Measurements from ENCODE around the gene MUC20.
"Not testable (repeated sequence)": the region's sequence is repeated elsewhere in the genome, so short reads cannot be mapped to it uniquely, and the experiment has no call there.

MUC20 gene

GRCh38 chr3:195717852-195718476 lies 2.8 kb upstream of the MUC20 start:
- TF ChIP-seq CTCF (conservative IDR thresholded peaks at IDR 0.05; ENCODE audit: low read depth, low read length): no peak
- Histone ChIP-seq H3K4me3 (IDR thresholded peaks at IDR 0.05; ENCODE audit: insufficient read depth, low read depth, low read length) (no peak overlapping the region), H4K20me1 (ENCODE audit: insufficient read depth) (no peaks in the 10 kb centered on the region), H2AFZ (ENCODE audit: low read depth) (no peak overlapping the region), H3K27ac (no peak overlapping the region), H3K27me3 (ENCODE audit: insufficient read depth, low read depth) (no peaks in the 10 kb centered on the region), H3K9ac (no peak overlapping the region), H3K4me2 (no peak overlapping the region), H3K79me2 (ENCODE audit: insufficient read depth, low read depth) (no peaks in the 10 kb centered on the region), H3K4me1 (ENCODE audit: low read depth, poor library complexity, severe bottlenecking) (no peaks in the 10 kb centered on the region), H3K36me3 (ENCODE audit: insufficient read depth) (no peaks in the 10 kb centered on the region)

DNA sequence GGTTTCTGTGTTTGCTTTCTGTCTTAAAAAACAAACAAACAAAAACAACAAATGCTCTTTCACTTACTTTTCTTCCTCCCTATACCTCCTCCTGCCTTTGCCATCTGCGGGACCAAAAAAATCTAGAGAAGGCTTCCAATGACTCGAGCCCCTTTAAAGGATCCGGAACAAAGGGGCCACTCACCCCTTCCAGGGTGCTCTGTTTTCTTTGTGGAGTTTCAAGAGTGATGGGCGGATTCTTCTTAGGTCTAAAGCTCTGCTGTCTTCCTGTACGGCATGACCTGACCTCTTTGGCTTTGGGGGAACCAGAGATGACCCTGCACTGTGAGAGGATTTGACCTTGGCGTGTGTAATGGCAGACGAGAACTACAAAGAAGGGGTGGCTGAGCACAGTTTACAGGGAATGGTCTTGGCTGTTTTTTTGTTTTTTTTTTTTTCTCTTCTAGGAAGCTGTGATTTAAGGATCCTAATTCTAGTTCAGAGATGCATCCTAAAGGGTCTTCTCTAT lies 2.2 kb upstream of the MUC20 start:
- no peaks in the 10 kb centered on the region for H3K79me2 ChIP-seq (ENCODE audit: insufficient read depth, low read depth)
- no peak overlapping the region for H3K4me3 ChIP-seq (IDR thresholded peaks at IDR 0.05; ENCODE audit: insufficient read depth, low read depth, low read length)
- no peak for TF ChIP-seq CTCF (conservative IDR thresholded peaks at IDR 0.05; ENCODE audit: low read depth, low read length)
- H3K36me3 ChIP-seq (ENCODE audit: insufficient read depth): no peaks in the 10 kb centered on the region
- no peak overlapping the region for H3K9ac ChIP-seq
- no peak overlapping the region for H3K4me2 ChIP-seq
- H4K20me1 ChIP-seq (ENCODE audit: insufficient read depth): no peaks in the 10 kb centered on the region
- H2AFZ ChIP-seq (ENCODE audit: low read depth): no peak overlapping the region
- no peak overlapping the region for H3K27ac ChIP-seq
- no peaks in the 10 kb centered on the region for H3K4me1 ChIP-seq (ENCODE audit: low read depth, poor library complexity, severe bottlenecking)
- no peaks in the 10 kb centered on the region for H3K27me3 ChIP-seq (ENCODE audit: insufficient read depth, low read depth)

DNA sequence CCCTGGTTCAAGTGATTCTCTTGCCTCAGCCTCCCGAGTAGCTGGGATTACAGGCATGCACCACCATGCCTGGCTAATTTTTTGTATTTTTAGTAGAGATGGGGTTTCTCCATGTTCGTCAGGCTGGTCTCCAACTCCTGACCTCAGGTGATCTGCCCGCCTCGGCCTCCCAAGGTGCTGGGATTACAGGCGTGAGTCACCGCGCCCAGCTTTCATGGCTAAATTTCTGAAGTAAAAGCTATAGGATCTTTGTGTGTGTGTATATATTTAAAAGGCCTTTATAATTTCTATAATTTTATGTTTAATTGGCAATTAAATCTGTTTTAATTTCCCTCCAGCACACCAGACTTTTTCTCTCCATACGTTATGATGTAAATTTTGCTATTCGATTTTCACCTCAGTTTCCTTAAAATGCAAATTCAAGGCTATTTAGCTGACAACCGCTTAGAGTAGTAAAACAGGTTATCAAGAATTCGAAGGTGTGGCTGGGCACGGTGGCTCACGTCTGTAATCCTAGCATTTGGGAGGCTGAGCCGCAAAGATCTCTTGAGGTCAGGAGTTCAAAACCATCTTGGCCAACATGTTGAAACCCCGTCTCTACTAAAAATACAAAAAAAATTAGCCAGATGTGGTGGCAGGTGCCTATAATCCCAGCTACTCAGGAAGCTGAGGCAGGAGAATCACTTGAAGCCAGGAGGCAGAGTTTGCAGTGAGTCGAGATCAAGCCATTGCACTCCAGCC lies 1.1 kb upstream of the MUC20 start:
- H3K27ac ChIP-seq; H3K36me3 ChIP-seq (ENCODE audit: insufficient read depth); H2AFZ ChIP-seq (ENCODE audit: low read depth); H3K4me1 ChIP-seq (ENCODE audit: low read depth, poor library complexity, severe bottlenecking); H3K79me2 ChIP-seq (ENCODE audit: insufficient read depth, low read depth); H3K4me3 ChIP-seq (IDR thresholded peaks at IDR 0.05; ENCODE audit: insufficient read depth, low read depth, low read length); H4K20me1 ChIP-seq (ENCODE audit: insufficient read depth); H3K4me2 ChIP-seq; H3K27me3 ChIP-seq (ENCODE audit: insufficient read depth, low read depth); H3K9ac ChIP-seq: not testable (repeated sequence)

DNA sequence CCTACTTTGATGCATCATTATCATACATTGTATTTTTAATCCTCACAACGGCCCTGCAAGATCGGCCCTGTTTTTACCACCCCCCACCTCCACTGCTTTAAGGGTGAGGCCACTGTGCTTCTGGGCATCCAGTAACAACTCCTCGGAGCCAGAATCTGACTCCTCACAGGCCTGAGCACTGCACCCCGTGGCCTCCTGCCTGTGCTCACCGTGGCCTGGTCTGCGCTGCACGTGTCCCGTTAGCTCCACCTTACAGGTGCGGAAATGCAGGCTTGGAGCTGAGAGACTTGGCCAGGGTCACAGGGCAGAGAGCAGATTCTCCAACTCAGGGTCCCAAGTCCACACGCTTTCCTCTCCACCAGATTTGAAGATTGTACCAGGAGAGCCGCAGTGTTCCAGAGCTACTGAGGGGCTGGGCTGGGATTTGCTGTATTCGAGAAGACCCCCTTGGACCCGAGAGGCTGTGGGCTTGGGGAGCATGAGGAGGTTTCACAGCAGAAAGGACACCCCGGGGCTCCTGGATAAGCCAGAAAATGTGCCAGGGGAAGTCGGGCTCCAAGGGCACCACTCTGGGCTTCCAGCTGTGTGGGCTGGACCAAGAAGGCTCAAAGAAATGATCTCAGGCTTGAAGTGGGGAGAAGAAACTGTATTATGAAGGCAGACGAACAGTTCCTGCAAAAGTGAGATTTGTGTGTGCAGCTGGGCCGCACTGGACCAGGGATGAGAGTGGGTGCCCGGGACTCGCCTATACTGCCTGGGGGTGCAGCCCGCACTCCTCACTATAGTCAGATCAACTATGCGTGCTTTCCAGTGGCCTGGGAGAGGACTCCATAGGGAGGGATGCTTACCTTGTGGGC lies 1.6 kb downstream of the MUC20 start:
- H3K9ac ChIP-seq; H3K4me2 ChIP-seq; H4K20me1 ChIP-seq (ENCODE audit: insufficient read depth); H3K36me3 ChIP-seq (ENCODE audit: insufficient read depth); H3K4me3 ChIP-seq (IDR thresholded peaks at IDR 0.05; ENCODE audit: insufficient read depth, low read depth, low read length); H3K27ac ChIP-seq; H3K27me3 ChIP-seq (ENCODE audit: insufficient read depth, low read depth); H3K4me1 ChIP-seq (ENCODE audit: low read depth, poor library complexity, severe bottlenecking); H3K79me2 ChIP-seq (ENCODE audit: insufficient read depth, low read depth); H2AFZ ChIP-seq (ENCODE audit: low read depth): not testable (repeated sequence)

DNA sequence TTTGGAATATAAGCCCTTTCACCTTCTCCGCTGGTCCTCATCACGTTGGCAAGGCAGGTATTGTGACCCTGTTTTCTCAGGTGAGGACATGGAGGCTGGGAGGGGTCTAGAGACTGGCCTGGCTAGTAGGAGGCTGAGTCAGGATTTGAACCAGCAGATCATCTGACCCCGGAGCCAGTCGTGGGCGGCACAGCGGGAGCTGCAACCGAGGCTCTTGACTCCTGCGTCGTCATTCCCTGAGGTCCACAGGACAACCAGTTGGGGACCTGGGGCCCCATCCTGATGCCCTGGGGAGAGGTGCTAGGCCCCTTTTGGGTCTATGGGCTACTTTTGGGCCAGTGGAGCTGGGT lies 2.2 kb downstream of the MUC20 start:
- H4K20me1 ChIP-seq (ENCODE audit: insufficient read depth); H2AFZ ChIP-seq (ENCODE audit: low read depth); H3K27ac ChIP-seq; H3K9ac ChIP-seq; H3K27me3 ChIP-seq (ENCODE audit: insufficient read depth, low read depth); H3K4me3 ChIP-seq (IDR thresholded peaks at IDR 0.05; ENCODE audit: insufficient read depth, low read depth, low read length); H3K4me2 ChIP-seq; H3K79me2 ChIP-seq (ENCODE audit: insufficient read depth, low read depth); H3K36me3 ChIP-seq (ENCODE audit: insufficient read depth); H3K4me1 ChIP-seq (ENCODE audit: low read depth, poor library complexity, severe bottlenecking): not testable (repeated sequence)

DNA sequence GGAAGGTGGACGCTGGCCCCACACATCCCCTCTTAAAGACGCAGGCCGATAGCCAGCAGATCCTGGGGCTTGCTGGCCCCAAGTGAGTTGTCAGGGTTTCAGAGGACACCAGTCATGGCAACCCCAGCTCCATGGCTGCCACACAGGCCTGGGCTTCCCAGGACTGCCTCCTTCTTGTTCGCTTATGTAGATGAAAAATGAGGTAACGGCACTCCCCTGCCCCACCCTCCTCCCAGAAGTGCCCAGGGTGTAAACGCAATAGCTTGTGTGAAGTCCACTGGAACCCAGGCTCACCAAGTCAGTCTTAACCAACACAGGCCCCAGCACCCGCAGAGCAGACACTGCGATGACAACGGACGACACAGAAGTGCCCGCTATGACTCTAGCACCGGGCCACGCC lies 3.6 kb downstream of the MUC20 start:
- not testable (repeated sequence) for H3K4me3 ChIP-seq (IDR thresholded peaks at IDR 0.05; ENCODE audit: insufficient read depth, low read depth, low read length); H3K27ac ChIP-seq; H3K27me3 ChIP-seq (ENCODE audit: insufficient read depth, low read depth); H3K9ac ChIP-seq; H3K36me3 ChIP-seq (ENCODE audit: insufficient read depth); H2AFZ ChIP-seq (ENCODE audit: low read depth); H4K20me1 ChIP-seq (ENCODE audit: insufficient read depth); H3K4me2 ChIP-seq; H3K79me2 ChIP-seq (ENCODE audit: insufficient read depth, low read depth); H3K4me1 ChIP-seq (ENCODE audit: low read depth, poor library complexity, severe bottlenecking)

GRCh38 chr3:195725916-195726740 lies 5.3 kb downstream of the MUC20 start:
- not testable (repeated sequence) for H4K20me1 ChIP-seq (ENCODE audit: insufficient read depth); H3K9ac ChIP-seq; H3K36me3 ChIP-seq (ENCODE audit: insufficient read depth); H2AFZ ChIP-seq (ENCODE audit: low read depth); H3K27me3 ChIP-seq (ENCODE audit: insufficient read depth, low read depth); H3K79me2 ChIP-seq (ENCODE audit: insufficient read depth, low read depth); H3K4me2 ChIP-seq; H3K4me3 ChIP-seq (IDR thresholded peaks at IDR 0.05; ENCODE audit: insufficient read depth, low read depth, low read length); H3K4me1 ChIP-seq (ENCODE audit: low read depth, poor library complexity, severe bottlenecking); H3K27ac ChIP-seq

Data from KMS-11 (cell line).